Measurements from ENCODE around the gene ARL3.

DNA sequence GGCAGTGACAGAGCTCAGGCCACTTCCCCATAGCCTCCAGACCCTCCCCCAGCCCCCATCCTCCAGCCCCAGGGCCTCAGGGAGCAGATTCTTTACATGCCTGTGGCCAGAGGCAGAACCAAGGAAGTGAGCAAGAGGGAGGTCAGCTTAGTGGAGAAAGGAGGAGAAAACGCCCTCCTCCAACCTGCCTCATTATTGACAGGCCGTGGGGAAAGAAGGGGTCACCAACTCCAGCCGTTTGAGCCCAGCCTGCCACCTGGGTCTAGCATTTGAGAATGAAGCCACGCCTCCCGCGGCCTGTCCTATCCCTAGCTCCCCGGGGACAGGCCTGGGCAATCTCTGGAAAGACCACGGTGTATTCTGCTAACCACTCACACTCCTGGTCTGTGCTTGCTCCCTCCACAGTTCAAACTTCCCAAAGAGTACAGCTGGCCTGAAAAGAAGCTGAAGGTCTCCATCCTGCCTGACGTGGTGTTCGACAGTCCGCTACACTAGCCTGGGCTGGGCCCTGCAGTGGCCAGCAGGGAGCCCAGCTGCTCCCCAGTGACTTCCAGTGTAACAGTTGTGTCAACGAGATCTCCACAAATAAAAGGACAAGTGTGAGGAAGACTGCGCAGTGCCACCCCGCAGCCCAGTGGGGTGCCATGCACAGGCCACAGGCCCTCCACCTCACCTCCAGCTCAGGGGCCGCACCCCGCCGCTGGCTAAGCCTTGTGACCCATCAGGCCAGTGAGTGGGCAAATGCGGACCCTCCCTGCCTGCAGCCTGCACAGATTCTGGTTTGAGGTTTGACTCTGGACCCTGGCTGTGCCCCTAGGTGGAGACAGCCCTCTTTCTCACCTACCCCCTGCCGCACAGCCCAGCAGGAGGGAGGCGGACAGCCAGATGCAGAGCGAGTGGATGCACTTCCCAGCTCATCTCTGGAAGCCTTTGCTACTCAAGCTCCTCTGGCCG lies 84.3 kb downstream of the ARL3 start:
- TF ChIP-seq, protein P1, sequence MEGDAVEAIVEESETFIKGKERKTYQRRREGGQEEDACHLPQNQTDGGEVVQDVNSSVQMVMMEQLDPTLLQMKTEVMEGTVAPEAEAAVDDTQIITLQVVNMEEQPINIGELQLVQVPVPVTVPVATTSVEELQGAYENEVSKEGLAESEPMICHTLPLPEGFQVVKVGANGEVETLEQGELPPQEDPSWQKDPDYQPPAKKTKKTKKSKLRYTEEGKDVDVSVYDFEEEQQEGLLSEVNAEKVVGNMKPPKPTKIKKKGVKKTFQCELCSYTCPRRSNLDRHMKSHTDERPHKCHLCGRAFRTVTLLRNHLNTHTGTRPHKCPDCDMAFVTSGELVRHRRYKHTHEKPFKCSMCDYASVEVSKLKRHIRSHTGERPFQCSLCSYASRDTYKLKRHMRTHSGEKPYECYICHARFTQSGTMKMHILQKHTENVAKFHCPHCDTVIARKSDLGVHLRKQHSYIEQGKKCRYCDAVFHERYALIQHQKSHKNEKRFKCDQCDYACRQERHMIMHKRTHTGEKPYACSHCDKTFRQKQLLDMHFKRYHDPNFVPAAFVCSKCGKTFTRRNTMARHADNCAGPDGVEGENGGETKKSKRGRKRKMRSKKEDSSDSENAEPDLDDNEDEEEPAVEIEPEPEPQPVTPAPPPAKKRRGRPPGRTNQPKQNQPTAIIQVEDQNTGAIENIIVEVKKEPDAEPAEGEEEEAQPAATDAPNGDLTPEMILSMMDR (IDR thresholded peaks at IDR 0.05; ENCODE audit: insufficient read depth, low read length, poor library complexity, severe bottlenecking), result no peak
- no peak for TF ChIP-seq EZH2phosphoT487 (conservative IDR thresholded peaks at IDR 0.05; ENCODE audit: low read length)

Measured in SU-DHL-6 (cell line).